Body of pancreas (tissue), 4 donors: ENCODE measurements around the gene ZNF469.

Experiments
- CTCF ChIP-seq, 7 experiments: fragments of 450-650 bp in 4 of 7; fragments of 200-600 bp in 3 of 7; sonication (generic) in 3 of 7; IDR thresholded peaks; one replicate each; pipeline ENCODE4 v1.5.1; 2016 to 2019; ENCODE audit warnings: antibody characterized with exemption in 7 of 7
- POLR2A ChIP-seq, 3 donors: fragments of 450-650 bp; IDR thresholded peaks; one replicate each; pipeline ENCODE4 v1.6.1; 2016; ENCODE audit warnings: antibody characterized with exemption in 3 of 3, mild to moderate bottlenecking in 2 of 3

DNA sequence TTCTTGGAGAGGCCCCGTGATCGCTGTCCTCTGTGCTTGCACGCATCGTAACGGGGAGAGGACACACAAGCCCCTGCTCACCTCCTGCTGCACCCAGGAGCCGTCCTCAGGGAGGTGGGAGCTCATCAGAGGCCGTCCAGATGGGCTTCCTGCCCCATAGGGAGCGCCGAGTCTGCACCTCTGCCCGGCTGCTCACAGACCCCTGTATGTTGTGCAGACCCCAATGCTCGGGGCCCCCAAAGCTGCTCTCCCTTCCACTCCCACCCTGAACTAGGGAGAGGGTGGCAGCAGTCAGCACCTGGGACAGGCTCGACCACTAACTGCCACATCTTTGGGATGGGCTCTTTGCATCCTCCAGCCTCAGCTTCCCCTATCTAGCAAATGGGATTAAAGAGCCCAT is 4.4 kb upstream of the ZNF469 start:
- TF ChIP-seq CTCF (IDR thresholded peaks at IDR 0.05) (no peak), POLR2A (IDR thresholded peaks at IDR 0.05) (no peak)
